Stimulated activated CD4-positive, alpha-beta T cell treated with anti-CD3 and anti-CD28 coated beads, Interleukin-12 subunit alpha, Interleukin-12 subunit beta, amount 100 ng/mL, for 24 hours (primary cell): Measurements from ENCODE around the gene IL22RA2.
"Not testable (repeated sequence)": the region's sequence is repeated elsewhere in the genome, so short reads cannot be mapped to it uniquely, and the experiment has no call there.

ENCODE experiments used
- DNase-seq, 2 experiments: peaks; one replicate each; pipeline ENCODE4 v3.0.0-alpha.2; 2020; ENCODE audit warnings: low read depth in 2 of 2

Gene IL22RA2, protein sequence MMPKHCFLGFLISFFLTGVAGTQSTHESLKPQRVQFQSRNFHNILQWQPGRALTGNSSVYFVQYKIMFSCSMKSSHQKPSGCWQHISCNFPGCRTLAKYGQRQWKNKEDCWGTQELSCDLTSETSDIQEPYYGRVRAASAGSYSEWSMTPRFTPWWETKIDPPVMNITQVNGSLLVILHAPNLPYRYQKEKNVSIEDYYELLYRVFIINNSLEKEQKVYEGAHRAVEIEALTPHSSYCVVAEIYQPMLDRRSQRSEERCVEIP

GRCh38 chr6:137173501-137173900 is at the start of gene IL22RA2:
Gene IL22RA2, minus strand, starts transcription at chr6:137173644. Its CDS starts 11,895 bp downstream, at chr6:137161749.
- DNase-seq, result no peak

DNA sequence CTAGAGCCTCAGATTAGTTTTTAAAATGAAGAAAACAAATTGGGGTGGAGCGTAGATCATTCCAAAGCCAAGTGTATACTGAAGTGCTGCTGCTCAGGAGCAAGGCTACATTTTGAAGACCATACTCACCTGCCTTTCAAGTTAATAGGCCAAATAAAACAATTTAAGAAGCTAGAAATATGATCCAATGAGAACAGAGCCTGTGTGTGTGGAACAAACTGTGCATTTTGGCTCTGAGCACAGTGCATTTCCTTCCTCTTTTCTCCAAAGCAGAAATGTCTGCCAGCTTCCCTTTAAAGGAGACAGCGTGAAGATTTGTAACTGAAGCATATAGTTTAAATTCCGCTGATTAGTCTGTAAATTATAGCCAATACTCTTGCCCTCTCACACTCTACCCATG is 48.9 kb upstream of the IL22RA2 start:
- DNase-seq, result no peak

- DNase-seq, result no peak
Observed at GRCh38 chr6:137219664-137220252, 46.3 kb upstream of the IL22RA2 start.

- DNase-seq, result peak; percentile 94 to 97
Observed at GRCh38 chr6:137218917-137219663, 45.6 kb upstream of the IL22RA2 start, which contains the start of gene IFNGR1. Gene IFNGR1, minus strand, starts transcription at chr6:137219385. Its CDS starts 58 bp downstream, at chr6:137219327.

GRCh38 chr6:137218473-137218916 is 45.1 kb upstream of the IL22RA2 start:
- DNase-seq, result peak; percentile 5 to 8

DNA sequence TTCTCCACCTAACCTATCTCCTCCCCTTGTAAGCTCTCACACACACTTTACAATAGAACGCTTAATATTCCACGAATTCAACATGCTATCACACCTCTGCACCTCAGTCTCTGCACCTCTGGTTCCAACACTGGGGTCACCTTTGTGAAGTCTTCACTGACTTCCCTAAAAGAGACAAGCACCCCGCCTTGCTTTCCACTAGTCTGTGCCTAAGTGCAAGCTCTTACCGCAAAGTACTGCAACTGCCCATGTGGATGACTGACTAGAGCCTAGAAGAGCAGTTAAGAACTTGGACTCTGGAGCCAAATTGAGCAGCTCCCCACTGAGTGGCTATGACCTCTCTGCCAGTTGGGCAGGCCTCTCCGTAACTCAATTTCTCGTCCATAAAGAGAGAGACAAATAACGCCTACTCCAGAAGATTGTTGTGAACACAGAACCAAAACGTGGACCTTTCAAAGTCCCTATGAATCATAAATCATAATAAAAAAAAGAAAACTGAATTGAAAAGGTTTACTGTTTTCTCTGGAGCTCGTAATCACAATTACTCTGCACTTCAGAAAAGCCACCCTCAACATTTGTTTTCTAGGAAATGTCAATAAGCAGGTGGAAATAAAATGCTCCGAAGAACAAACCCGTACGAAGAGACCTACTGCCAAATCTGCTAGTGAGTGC is 44.5 kb upstream of the IL22RA2 start:
- no peak for DNase-seq

GRCh38 chr6:137216875-137217553 is 43.6 kb upstream of the IL22RA2 start:
- DNase-seq, result no peak

GRCh38 chr6:137216106-137216505 is 42.7 kb upstream of the IL22RA2 start:
- no peak for DNase-seq

DNA sequence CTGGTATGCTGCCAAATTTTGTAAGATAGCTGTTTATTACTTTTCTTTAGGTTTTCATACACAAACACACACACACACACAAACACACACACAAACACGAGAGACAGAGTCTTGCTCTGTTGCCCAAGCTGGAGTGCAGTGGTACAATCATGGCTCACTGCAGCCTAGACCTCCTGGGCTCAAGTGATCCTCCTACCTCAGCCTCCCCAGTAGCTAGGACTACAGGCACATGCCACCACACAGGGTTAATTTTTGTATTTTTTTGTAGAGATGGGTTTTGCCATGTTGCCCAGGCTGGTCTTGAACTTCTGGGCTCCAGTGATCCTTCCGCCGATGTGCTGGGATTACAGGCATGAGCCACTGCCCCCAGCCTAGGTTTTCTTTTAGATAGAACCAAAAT is 42.2 kb upstream of the IL22RA2 start:
- DNase-seq, result not testable (repeated sequence)

DNA sequence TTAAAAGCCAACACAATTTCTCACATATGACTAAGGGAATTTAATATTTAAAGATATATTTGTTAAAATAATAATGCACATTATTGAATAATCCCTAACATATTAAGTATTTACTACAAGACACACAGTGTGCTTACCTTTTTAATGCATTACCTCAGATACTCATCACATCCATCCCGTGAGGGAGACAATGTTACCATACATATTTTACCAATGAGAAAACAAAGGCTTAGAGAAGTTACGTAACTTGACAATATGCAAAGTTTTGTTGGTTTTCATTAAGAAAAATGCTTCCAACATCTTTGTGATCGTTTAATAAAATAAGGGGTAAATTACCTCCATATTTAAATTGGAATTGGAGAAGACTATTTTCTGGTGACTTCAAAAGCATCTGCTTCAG is 41.5 kb upstream of the IL22RA2 start:
- no peak for DNase-seq

- no peak for DNase-seq
Observed at GRCh38 chr6:137213813-137214212, 40.4 kb upstream of the IL22RA2 start.

GRCh38 chr6:137213331-137213740 is 39.9 kb upstream of the IL22RA2 start:
- no peak for DNase-seq

- DNase-seq, result no peak
Observed at GRCh38 chr6:137211910-137212309, 38.5 kb upstream of the IL22RA2 start.

DNA sequence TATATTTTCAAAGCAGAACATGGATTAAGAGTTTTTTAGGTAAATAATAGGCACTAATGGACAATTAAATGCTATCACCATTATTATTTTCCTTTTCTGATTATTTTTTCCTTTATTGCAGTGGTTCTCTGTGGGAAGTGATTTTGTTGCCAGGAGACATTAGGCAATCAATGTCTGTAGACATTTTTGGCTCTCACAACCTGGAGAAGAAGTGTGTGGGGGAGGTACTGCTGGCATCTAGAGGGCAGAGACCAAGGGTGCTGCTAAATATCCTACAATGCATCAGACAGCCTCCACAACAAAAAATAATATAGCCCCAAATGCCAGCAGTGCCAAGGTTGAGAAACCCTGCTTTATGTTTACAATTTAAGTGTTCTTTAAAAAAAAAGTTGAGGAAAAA is 37.5 kb upstream of the IL22RA2 start:
- DNase-seq, result no peak

DNA sequence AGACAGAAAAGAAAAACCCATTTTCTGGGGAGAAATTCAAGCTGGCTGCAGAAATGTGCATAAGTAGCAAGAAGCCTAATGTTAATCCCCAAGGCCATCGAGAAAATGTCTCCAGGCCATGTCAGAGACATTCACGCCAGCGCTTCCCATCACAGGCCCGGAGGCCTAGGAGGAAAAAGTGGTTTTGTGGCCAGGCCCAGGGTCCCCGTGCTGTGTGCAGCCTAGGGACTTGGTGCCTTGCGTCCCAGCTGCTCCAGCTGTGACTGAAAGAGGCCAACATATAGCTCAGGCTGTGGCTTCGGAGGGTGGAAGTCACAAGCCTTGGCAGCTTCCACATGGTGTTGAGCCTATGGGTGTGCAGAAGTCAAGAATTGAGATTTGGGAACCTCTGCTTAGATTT is 34.8 kb upstream of the IL22RA2 start:
- DNase-seq, result no peak

- not testable (repeated sequence) for DNase-seq
Observed at GRCh38 chr6:137207457-137207856, 34.0 kb upstream of the IL22RA2 start.

DNA sequence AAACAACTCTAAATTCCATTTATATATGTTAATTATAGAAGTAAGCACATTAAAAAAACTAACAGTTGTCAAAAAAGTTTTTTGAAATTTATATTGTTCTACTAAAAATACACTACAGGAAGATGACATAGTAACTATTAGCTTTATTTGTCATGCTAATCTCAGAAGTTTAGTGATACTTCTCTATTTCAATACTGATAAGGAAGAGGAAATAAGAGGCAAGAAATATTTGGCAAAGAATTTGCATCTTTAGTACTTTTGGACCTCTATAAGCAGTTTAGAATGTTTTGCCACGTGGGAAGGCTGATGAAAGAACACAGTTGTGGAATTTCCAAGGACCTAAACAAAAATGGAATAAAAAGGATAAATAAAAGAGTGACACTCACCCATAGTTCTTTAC is 33.1 kb upstream of the IL22RA2 start:
- no peak for DNase-seq

DNA sequence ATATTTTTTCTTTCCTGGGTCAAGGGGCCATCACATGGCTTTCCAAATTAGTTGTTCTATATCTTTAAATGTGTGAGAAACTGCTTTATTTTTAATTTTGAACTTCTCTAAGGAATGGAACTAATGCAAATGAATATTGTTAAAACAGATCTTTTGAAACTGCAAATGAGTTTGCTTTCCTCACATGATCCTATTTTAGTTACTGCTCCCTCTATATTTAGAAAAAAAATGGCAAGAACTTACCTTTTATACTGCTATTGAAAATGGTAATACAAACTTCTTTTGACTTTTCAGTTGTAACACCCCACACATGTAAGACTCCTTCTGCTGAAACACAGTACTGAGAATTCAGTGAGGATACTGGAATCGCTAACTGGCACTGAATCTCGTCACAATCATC is 29.8 kb upstream of the IL22RA2 start:
- no peak for DNase-seq

GRCh38 chr6:137202078-137202477 is 28.6 kb upstream of the IL22RA2 start:
- no peak for DNase-seq

DNA sequence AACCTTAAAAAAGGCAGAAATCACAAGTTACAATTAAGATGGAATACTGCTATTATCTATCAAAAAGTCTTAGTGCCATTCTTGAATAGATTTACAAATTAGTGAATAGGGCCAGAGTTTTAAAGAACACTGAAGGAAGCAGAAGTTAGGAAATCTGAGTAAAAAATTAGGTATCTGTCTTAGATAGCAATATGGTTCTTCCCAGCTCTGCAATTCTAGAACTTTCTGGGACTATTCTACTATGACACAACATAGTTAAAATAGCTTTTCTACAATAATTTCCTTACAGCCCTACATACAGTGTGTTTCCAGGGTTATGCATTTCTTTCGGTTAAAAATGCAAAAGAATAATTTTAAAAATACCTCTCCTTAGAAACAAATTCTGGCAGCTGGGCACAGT is 27.6 kb upstream of the IL22RA2 start:
- no peak for DNase-seq

DNA sequence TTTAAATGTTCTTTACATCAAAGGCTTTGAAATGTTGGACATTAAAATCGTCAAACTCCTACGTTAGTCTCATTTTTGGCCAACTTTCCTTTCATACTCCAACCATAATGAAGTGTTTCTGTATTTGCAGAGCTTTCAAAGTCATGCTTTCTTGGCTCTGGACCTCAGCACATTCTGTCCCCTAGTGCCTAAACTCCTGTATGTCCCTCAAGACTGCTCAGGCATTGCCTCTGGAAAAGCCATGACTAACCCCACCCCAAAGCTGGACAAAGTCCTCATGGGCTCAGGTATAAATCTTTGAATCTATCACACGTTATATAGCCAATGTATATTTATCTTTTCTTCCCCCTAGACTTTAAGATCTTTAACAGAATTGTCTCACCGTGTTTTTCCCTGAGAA is 26.8 kb upstream of the IL22RA2 start:
- no peak for DNase-seq
